Hypothalamus (tissue), 51 donors: ENCODE measurements around the gene KCNJ15.
"Not testable (repeated sequence)": the region's sequence is repeated elsewhere in the genome, so short reads cannot be mapped to it uniquely, and the experiment has no call there.

ENCODE experiments used
- DNase-seq, 51 donors: peaks; one replicate each; lab custom pipeline; 2025; lab: John Stamatoyannopoulos, UW

KCNJ15 gene

GRCh38 chr21:38256599-38257302, at the start of gene KCNJ15:
KCNJ15 (plus strand) TSS chr21:38256991; CDS start chr21:38299262, 42,271 bp downstream.
- DNase-seq, result no peak

GRCh38 chr21:38208118-38208517, 48.7 kb upstream of the KCNJ15 start:
- no peak for DNase-seq

GRCh38 chr21:38211321-38211720, 45.5 kb upstream of the KCNJ15 start:
- no peak for DNase-seq

GRCh38 chr21:38212706-38213105, 44.1 kb upstream of the KCNJ15 start:
- DNase-seq, result no peak

GRCh38 chr21:38219049-38219628, 37.7 kb upstream of the KCNJ15 start:
- DNase-seq, result peak in 26 of 51 donors; percentile 0 to 56 (median 4)

- no peak for DNase-seq
These were observed 36.5 kb upstream of the KCNJ15 start for GRCh38 chr21:38220270-38220737.

- no peak for DNase-seq
These were observed 35.2 kb upstream of the KCNJ15 start for GRCh38 chr21:38221594-38221993.

- DNase-seq, result no peak
These were observed 32.8 kb upstream of the KCNJ15 start for GRCh38 chr21:38223893-38224540.

GRCh38 chr21:38227401-38227800, 29.4 kb upstream of the KCNJ15 start:
- no peak for DNase-seq

- no peak for DNase-seq
These were observed 28.7 kb upstream of the KCNJ15 start for GRCh38 chr21:38228115-38228514.

- DNase-seq, result no peak
These were observed 28.3 kb upstream of the KCNJ15 start for GRCh38 chr21:38228537-38228936.

GRCh38 chr21:38229260-38229877, 27.4 kb upstream of the KCNJ15 start:
- DNase-seq, result no peak

- no peak for DNase-seq
These were observed 22.2 kb upstream of the KCNJ15 start for GRCh38 chr21:38234395-38235142.

- DNase-seq, result not testable (repeated sequence)
These were observed 21.5 kb upstream of the KCNJ15 start for GRCh38 chr21:38235251-38235650.

- no peak for DNase-seq
These were observed 20.6 kb upstream of the KCNJ15 start for GRCh38 chr21:38236232-38236631.

- DNase-seq, result no peak
These were observed 17.1 kb upstream of the KCNJ15 start for GRCh38 chr21:38239672-38240071.

- no peak for DNase-seq
These were observed 16.7 kb upstream of the KCNJ15 start for GRCh38 chr21:38240129-38240528.

GRCh38 chr21:38241029-38241740, 15.6 kb upstream of the KCNJ15 start:
- no peak for DNase-seq

- no peak for DNase-seq
These were observed 14.7 kb upstream of the KCNJ15 start for GRCh38 chr21:38242061-38242460.
